NCI-H82 treated with DMSO at 0.1 percent for 48 hours (cell line): ENCODE measurements around the gene PLEKHA8.
"Not testable (repeated sequence)": the region's sequence is repeated elsewhere in the genome, so short reads cannot be mapped to it uniquely, and the experiment has no call there.

Experiments used
- DNase-seq: peaks from one replicate; lab custom pipeline; 2025; ENCODE audit not compliant: unreplicated experiment; lab: John Stamatoyannopoulos, UW

PLEKHA8 gene

GRCh38 chr7:30061786-30062185, 33.6 kb downstream of the PLEKHA8 start:
- DNase-seq: not testable (repeated sequence)

- peak; percentile 12 for DNase-seq
Observed at GRCh38 chr7:30062587-30062986, 34.4 kb downstream of the PLEKHA8 start.

GRCh38 chr7:30065746-30066145, 37.5 kb downstream of the PLEKHA8 start:
- DNase-seq: no peak

GRCh38 chr7:30066687-30067086, 38.5 kb downstream of the PLEKHA8 start:
- DNase-seq: no peak

- no peak for DNase-seq
Observed at GRCh38 chr7:30068117-30068516, 39.9 kb downstream of the PLEKHA8 start.

- DNase-seq: no peak
Observed at GRCh38 chr7:30069096-30069867, 41.1 kb downstream of the PLEKHA8 start.

GRCh38 chr7:30070052-30070451, 41.8 kb downstream of the PLEKHA8 start:
- DNase-seq: no peak

GRCh38 chr7:30072735-30073134, 44.5 kb downstream of the PLEKHA8 start:
- no peak for DNase-seq

GRCh38 chr7:30074422-30075030, 46.3 kb downstream of the PLEKHA8 start:
- peak; percentile 50 for DNase-seq

- no peak for DNase-seq
Observed at GRCh38 chr7:30076411-30076810, 48.2 kb downstream of the PLEKHA8 start.

- no peak for DNase-seq
Observed at GRCh38 chr7:30078280-30078679, 50.1 kb downstream of the PLEKHA8 start.

- no peak for DNase-seq
Observed at GRCh38 chr7:30079880-30080279, 51.7 kb downstream of the PLEKHA8 start.

- no peak for DNase-seq
Observed at GRCh38 chr7:30080818-30081217, 52.6 kb downstream of the PLEKHA8 start.

GRCh38 chr7:30082686-30083085, 54.5 kb downstream of the PLEKHA8 start:
- DNase-seq: no peak

GRCh38 chr7:30083334-30083733, 55.1 kb downstream of the PLEKHA8 start:
- no peak for DNase-seq

- DNase-seq: no peak
Observed at GRCh38 chr7:30084212-30084611, 56.0 kb downstream of the PLEKHA8 start.

- no peak for DNase-seq
Observed at GRCh38 chr7:30086529-30086928, 58.3 kb downstream of the PLEKHA8 start.

- no peak for DNase-seq
Observed at GRCh38 chr7:30087371-30087770, 59.2 kb downstream of the PLEKHA8 start.

GRCh38 chr7:30088362-30088761, 60.1 kb downstream of the PLEKHA8 start:
- no peak for DNase-seq

- no peak for DNase-seq
Observed at GRCh38 chr7:30090111-30090510, 61.9 kb downstream of the PLEKHA8 start.

- no peak for DNase-seq
Observed at GRCh38 chr7:30091491-30091912, 63.3 kb downstream of the PLEKHA8 start.

GRCh38 chr7:30091987-30092386, 63.8 kb downstream of the PLEKHA8 start:
- no peak for DNase-seq
